Mucosa of descending colon (tissue), 3 donors: ENCODE results near the gene TSPAN31. TPM values are rescaled to one million over a fixed set of nuclear protein-coding genes. Genes with fewer than 3 reads are reported as not detected.

Experiments used
- ATAC-seq: fragments of 200-7000 bp; cut with Tn5 transposase; one replicate; pipeline ENCODE4 v1.9.1; 2020; ENCODE audit warnings: mild to moderate bottlenecking, moderate library complexity
- DNase-seq, 3 donors: peaks; one replicate each; pipeline ENCODE4 v3.0.0-alpha.2; 2020
- H3K36me3 ChIP-seq: fragments of 200-600 bp; one replicate; pipeline ENCODE4 v1.8.0; 2021; ENCODE audit warnings: low read depth, mild to moderate bottlenecking
- H3K4me1 ChIP-seq: fragments of 200-600 bp; one replicate; pipeline ENCODE4 v1.8.0; 2021; ENCODE audit warnings: low read depth, mild to moderate bottlenecking
- H3K4me3 ChIP-seq: fragments of 200-600 bp; one replicate; pipeline ENCODE4 v1.8.0; 2021; ENCODE audit warnings: mild to moderate bottlenecking
- H3K9me3 ChIP-seq: fragments of 200-600 bp; one replicate; pipeline ENCODE4 v1.8.0; 2021; ENCODE audit warnings: mild to moderate bottlenecking
- CTCF ChIP-seq: fragments of 200-600 bp; IDR thresholded peaks from one replicate; pipeline ENCODE4 v1.8.0; 2022; ENCODE audit warnings: antibody characterized with exemption, mild to moderate bottlenecking
- intact Hi-C, 2 donors: fragments of 100-400 bp; cut with DNase I in 1 of 2; cut with micrococcal nuclease in 1 of 2; formaldehyde crosslinking; loops; one replicate each; pipeline versions ENCODE4 v1.11.0 to v1.11.1; 2022; cut with DNase I, micrococcal nuclease
- long read RNA-seq, 2 donors: library from polyadenylated mRNA; unstranded; transcript quantifications; one replicate each; pipeline ENCODE4 v2.0.0, GENCODE V29; 2019 to 2021
- total RNA-seq, 3 donors: library from RNA; stranded (reverse); fragmentation: NEBNext Ultra II Directional in 2 of 3; extraction: Animal tissue kit (Norgen Biotek cat#: 25700) in 2 of 3; gene quantifications; one replicate each; pipeline versions ENCODE4 v1.2.1 to v1.2.4, GENCODE V29; 2021 to 2023
- donor health status: DM: no; HTN: no; CAD: no; lungs with moderate emphysema.
- donor health status: DM: no; HTN: no; CAD: no.
- donor health status: DM: no; HTN: yes; CAD: no.

Gene TSPAN31
- total RNA-seq, result 10 to 100 TPM; 29.2 to 39.8 (median 30.5) TPM
- long read RNA-seq, donor 1, transcript TSPAN31-201 (6 exons, 1,849 nt), result major isoform, 30 of 42 reads
- long read RNA-seq, donor 1, partial matches to known transcripts, result 7 of 42 reads
- long read RNA-seq, donor 1, other reads (novel, unspliced or antisense), result 3 of 42 reads
- long read RNA-seq, donor 2, transcript TSPAN31-201 (6 exons, 1,849 nt), result major isoform, 8 of 26 reads
- long read RNA-seq, donor 2, partial matches to known transcripts, result 6 of 26 reads
- long read RNA-seq, donor 2, other reads (novel, unspliced or antisense), result 12 of 26 reads

- peaks cover 7% of the 10 kb centered on the region for H3K4me1 ChIP-seq
- H3K9me3 ChIP-seq, result no peaks in the 10 kb centered on the region
- no peak for TF ChIP-seq CTCF
- peak within 1 kb of the TSS; percentile 70 for H3K4me3 ChIP-seq
- DNase-seq, result peak; percentile 94 to 99 (median 98)
- no peaks in the 10 kb centered on the region for H3K36me3 ChIP-seq
- ATAC-seq, result peak; percentile 91
- intact Hi-C loops, result no loop called here
These were observed at the start of gene TSPAN31 for GRCh38 chr12:57744777-57745484. TSS of gene TSPAN31 (plus strand) at chr12:57745039. CDS start at chr12:57745155, 116 bp downstream.

- Histone ChIP-seq H3K4me1 (peaks cover 9% of the 10 kb centered on the region), H3K4me3 (no peak overlapping the region), H3K36me3 (peaks cover 5% of the 10 kb centered on the region), H3K9me3 (no peaks in the 10 kb centered on the region)
- DNase-seq (no peak), ATAC-seq (no peak)
- intact Hi-C loops, result no loop called here
- no peak for TF ChIP-seq CTCF
These were observed 48.9 kb upstream of the TSPAN31 start for GRCh38 chr12:57695770-57696432.

- intact Hi-C loops, result no loop called here
- no peak for TF ChIP-seq CTCF
- peaks cover 5% of the 10 kb centered on the region for H3K36me3 ChIP-seq
These were observed 47.8 kb upstream of the TSPAN31 start for GRCh38 chr12:57697076-57697475.

GRCh38 chr12:57698414-57698813 is 46.4 kb upstream of the TSPAN31 start:
- intact Hi-C loops, result no loop called here
- DNase-seq (no peak), ATAC-seq (no peak)
- Histone ChIP-seq H3K36me3 (peaks cover 5% of the 10 kb centered on the region), H3K9me3 (peaks cover under 1% of the 10 kb centered on the region), H3K4me3 (no peak overlapping the region), H3K4me1 (peaks cover 9% of the 10 kb centered on the region)
- no peak for TF ChIP-seq CTCF

More at GRCh38 chr12:57697076-57697475, 47.8 kb upstream of the TSPAN31 start:
- ATAC-seq (no peak), DNase-seq (no peak)
- Histone ChIP-seq H3K4me3 (no peak overlapping the region), H3K9me3 (no peaks in the 10 kb centered on the region), H3K4me1 (peaks cover 9% of the 10 kb centered on the region)

- Histone ChIP-seq H3K36me3 (no peaks in the 10 kb centered on the region), H3K9me3 (peaks cover 8% of the 10 kb centered on the region), H3K4me1 (peaks cover 1% of the 10 kb centered on the region), H3K4me3 (no peak overlapping the region)
- no peak for TF ChIP-seq CTCF
- ATAC-seq (no peak), DNase-seq (no peak)
- intact Hi-C loops, result no loop called here
These were observed 44.5 kb upstream of the TSPAN31 start for GRCh38 chr12:57700317-57700716.
